GM06990 (cell line): Measurements from ENCODE around the gene LY6G6D.

ENCODE experiments used
- DNase-seq: peaks from one replicate; pipeline ENCODE4 v3.0.0-alpha.2; 2011; ENCODE audit not compliant: insufficient read length; ENCODE audit errors: extremely low read depth
- H3K27me3 ChIP-seq: replicated peaks from 2 replicates; pipeline ENCODE4 v1.6.0; 2011; ENCODE audit warnings: low read length; ENCODE audit not compliant: control insufficient read depth, insufficient read depth
- H3K36me3 ChIP-seq: 2 replicates; pipeline ENCODE4 v1.5.1; 2011; ENCODE audit warnings: low read length; ENCODE audit not compliant: control insufficient read depth, insufficient read depth
- H3K4me3 ChIP-seq: replicated peaks from 2 replicates; pipeline ENCODE4 v1.5.1; 2011; ENCODE audit warnings: low read depth, mild to moderate bottlenecking, control low read depth, low read length
- CTCF ChIP-seq: IDR thresholded peaks from 2 replicates; pipeline ENCODE4 v1.5.1; 2011; ENCODE audit warnings: low read length, control low read depth, mild to moderate bottlenecking, inconsistent platforms; ENCODE audit not compliant: insufficient read depth, poor library complexity, severe bottlenecking

The LY6G6D gene

GRCh38 chr6:31723245-31723979 lies 8.3 kb downstream of the LY6G6D start, which contains the start of gene MPIG6B:
TSS of gene MPIG6B (plus strand) at chr6:31723373. CDS start at chr6:31723384, 11 bp downstream.
- DNase-seq: no peak
- H3K4me3 ChIP-seq: no peak within 1 kb of the TSS
- no peak for TF ChIP-seq CTCF
- H3K36me3 ChIP-seq: no peaks in the 10 kb centered on the region
- no peaks in the 10 kb centered on the region for H3K27me3 ChIP-seq

GRCh38 chr6:31723980-31724691 lies 9.0 kb downstream of the LY6G6D start:
- H3K27me3 ChIP-seq: no peaks in the 10 kb centered on the region
- no peak overlapping the region for H3K4me3 ChIP-seq
- no peaks in the 10 kb centered on the region for H3K36me3 ChIP-seq
- no peak for DNase-seq
- no peak for TF ChIP-seq CTCF

GRCh38 chr6:31725502-31726350 lies 10.6 kb downstream of the LY6G6D start:
- H3K4me3 ChIP-seq: no peak overlapping the region
- H3K27me3 ChIP-seq: no peaks in the 10 kb centered on the region
- no peak for TF ChIP-seq CTCF
- DNase-seq: no peak
- no peaks in the 10 kb centered on the region for H3K36me3 ChIP-seq

- TF ChIP-seq CTCF: no peak
- no peak overlapping the region for H3K4me3 ChIP-seq
- H3K36me3 ChIP-seq: peaks cover 4% of the 10 kb centered on the region; the same call in 1 of the 2 replicates
- no peak for DNase-seq
- H3K27me3 ChIP-seq: no peaks in the 10 kb centered on the region
Measured at GRCh38 chr6:31727034-31727716, 12.0 kb downstream of the LY6G6D start.
